ENCODE measurements around the gene C1QB.

GRCh38 chr1:22641906-22642636 lies 11.0 kb upstream of the C1QB start:
- TF ChIP-seq EP300 (IDR thresholded peaks at IDR 0.05) (no peak), POLR2A (IDR thresholded peaks at IDR 0.05) (no peak), CTCF (IDR thresholded peaks at IDR 0.05) (peak; percentile 80 to 93 (median 90))

Data from upper lobe of left lung (tissue), 4 donors.